HepG2 (cell line): ENCODE data around the gene CGNL1. TPM values are rescaled to one million over a fixed set of nuclear protein-coding genes. Genes with fewer than 3 reads are reported as not detected.
A peak's percentile ranks its signal among the peaks of the same experiment; 100 is the strongest.

ENCODE experiments used
- AKAP8 ChIP-seq: sonication (generic); formaldehyde crosslinking; IDR thresholded peaks from 2 replicates; pipeline ENCODE4 v1.5.1; 2020; ENCODE audit warnings: mild to moderate bottlenecking, missing genetic modification reagents
- ARID2 ChIP-seq: sonication (generic); formaldehyde crosslinking; IDR thresholded peaks from 2 replicates; pipeline ENCODE4 v1.8.1; 2022; ENCODE audit warnings: mild to moderate bottlenecking, missing genetic modification reagents, borderline replicate concordance
- ATAD3A ChIP-seq: sonication (generic); formaldehyde crosslinking; IDR thresholded peaks from 2 replicates; pipeline ENCODE4 v1.4.0; 2020; ENCODE audit warnings: missing genetic modification reagents
- ATF7-NPFF ChIP-seq: sonication (generic); formaldehyde crosslinking; IDR thresholded peaks from 2 replicates; pipeline ENCODE4 v1.8.1; 2023; ENCODE audit warnings: mild to moderate bottlenecking, low read depth, missing genetic modification reagents, moderate library complexity
- CAMTA2 ChIP-seq: sonication (generic); formaldehyde crosslinking; IDR thresholded peaks from 2 replicates; pipeline ENCODE4 v1.4.0; 2020; ENCODE audit warnings: mild to moderate bottlenecking, missing genetic modification reagents, borderline replicate concordance
- EHMT2 ChIP-seq: fragments of 200-600 bp; sonication (generic); IDR thresholded peaks from 2 replicates; pipeline ENCODE4 v1.7.0; 2017; ENCODE audit warnings: antibody characterized with exemption, low read depth, low read length, borderline replicate concordance
- MEIS2 ChIP-seq: sonication (generic); formaldehyde crosslinking; IDR thresholded peaks from 2 replicates; pipeline ENCODE4 v1.9.0; 2021; ENCODE audit warnings: mild to moderate bottlenecking, missing genetic modification reagents
- MLLT10 ChIP-seq: sonication (generic); formaldehyde crosslinking; IDR thresholded peaks from 2 replicates; pipeline ENCODE4 v1.4.0; 2020; ENCODE audit warnings: missing genetic modification reagents
- NFYB ChIP-seq: sonication (generic); formaldehyde crosslinking; IDR thresholded peaks from 2 replicates; pipeline ENCODE4 v1.4.0; 2020; ENCODE audit warnings: missing genetic modification reagents
- PTBP1 ChIP-seq: fragments of 200-400 bp; formaldehyde crosslinking; IDR thresholded peaks from 2 replicates; pipeline ENCODE4 v1.6.1; 2018; ENCODE audit warnings: low read length, low read depth; ENCODE audit not compliant: poor library complexity, severe bottlenecking
- REXO4 ChIP-seq: sonication (generic); formaldehyde crosslinking; IDR thresholded peaks from 2 replicates; pipeline ENCODE4 v1.8.0; 2022; ENCODE audit warnings: missing genetic modification reagents, mild to moderate bottlenecking, borderline replicate concordance
- RXRB ChIP-seq: IDR thresholded peaks from 2 replicates; pipeline ENCODE4 v1.6.1; 2016; ENCODE audit warnings: borderline replicate concordance, missing genetic modification reagents, missing compliant biosample characterization
- SATB2 ChIP-seq: sonication (generic); formaldehyde crosslinking; IDR thresholded peaks from 2 replicates; pipeline ENCODE4 v1.5.0; 2020; ENCODE audit warnings: missing genetic modification reagents
- SP5 ChIP-seq: IDR thresholded peaks from 2 replicates; pipeline ENCODE4 v1.6.1; 2016; ENCODE audit warnings: low read depth, borderline replicate concordance
- TIGD3 ChIP-seq: sonication (generic); formaldehyde crosslinking; IDR thresholded peaks from 2 replicates; pipeline ENCODE4 v1.5.1; 2020; ENCODE audit warnings: mild to moderate bottlenecking, missing genetic modification reagents, borderline replicate concordance
- TOPORS ChIP-seq: sonication (generic); formaldehyde crosslinking; IDR thresholded peaks from 2 replicates; pipeline ENCODE4 v1.8.0; 2023; ENCODE audit warnings: mild to moderate bottlenecking, missing genetic modification reagents
- XRCC5 ChIP-seq: fragments of 200-400 bp; formaldehyde crosslinking; optimal IDR thresholded peaks from 2 replicates; pipeline ENCODE3; 2017; ENCODE audit warnings: mild to moderate bottlenecking, low read length
- ZNF543 ChIP-seq: sonication (generic); formaldehyde crosslinking; IDR thresholded peaks from 2 replicates; pipeline ENCODE4 v1.4.0; 2020; ENCODE audit warnings: mild to moderate bottlenecking, missing genetic modification reagents
- ZNF597 ChIP-seq: sonication (generic); formaldehyde crosslinking; IDR thresholded peaks from 2 replicates; pipeline ENCODE4 v1.5.0; 2020; ENCODE audit warnings: missing genetic modification reagents
- ZSCAN30 ChIP-seq: sonication (generic); formaldehyde crosslinking; IDR thresholded peaks from 2 replicates; pipeline ENCODE4 v1.5.0; 2020; ENCODE audit warnings: mild to moderate bottlenecking, missing genetic modification reagents
- polyA plus RNA-seq, 8 experiments: library from polyadenylated mRNA; depleted of rRNA in 3 of 8; stranded (reverse) in 7 of 8; unstranded in 1 of 8; fragments of >200 nt; fragmentation: Illumina TruSeq in 4 of 8; extraction: Trizol in 4 of 8; gene quantifications; 2 replicates each; pipeline versions ENCODE4 v1.2.1 to v1.2.3, GENCODE V29; 2011 to 2016; ENCODE audit warnings: low read depth in 4 of 8, missing spikeins in 1 of 8, mixed read lengths in 1 of 8; ENCODE audit not compliant: insufficient read depth in 1 of 8
- total RNA-seq, 5 experiments: library from RNA; depleted of rRNA; stranded (reverse); fragments of >200 nt; fragmentation: Illumina TruSeq; extraction: Trizol; gene quantifications; 2 replicates each; pipeline ENCODE4 v1.2.3, GENCODE V29; 2016; ENCODE audit warnings: low read depth in 1 of 5
- TF ChIP-seq, protein P1 (sequence below): sonication (generic); formaldehyde crosslinking; IDR thresholded peaks from 2 replicates; pipeline ENCODE4 v1.5.1; 2020; ENCODE audit warnings: missing genetic modification reagents, mild to moderate bottlenecking, borderline replicate concordance

CGNL1 gene
- total and polyA plus RNA-seq, 2 of the 13 experiments (the other 11 are each of a cell fraction or from before 2014, with no cell fraction given) = 5.6 to 15.6 TPM

DNA sequence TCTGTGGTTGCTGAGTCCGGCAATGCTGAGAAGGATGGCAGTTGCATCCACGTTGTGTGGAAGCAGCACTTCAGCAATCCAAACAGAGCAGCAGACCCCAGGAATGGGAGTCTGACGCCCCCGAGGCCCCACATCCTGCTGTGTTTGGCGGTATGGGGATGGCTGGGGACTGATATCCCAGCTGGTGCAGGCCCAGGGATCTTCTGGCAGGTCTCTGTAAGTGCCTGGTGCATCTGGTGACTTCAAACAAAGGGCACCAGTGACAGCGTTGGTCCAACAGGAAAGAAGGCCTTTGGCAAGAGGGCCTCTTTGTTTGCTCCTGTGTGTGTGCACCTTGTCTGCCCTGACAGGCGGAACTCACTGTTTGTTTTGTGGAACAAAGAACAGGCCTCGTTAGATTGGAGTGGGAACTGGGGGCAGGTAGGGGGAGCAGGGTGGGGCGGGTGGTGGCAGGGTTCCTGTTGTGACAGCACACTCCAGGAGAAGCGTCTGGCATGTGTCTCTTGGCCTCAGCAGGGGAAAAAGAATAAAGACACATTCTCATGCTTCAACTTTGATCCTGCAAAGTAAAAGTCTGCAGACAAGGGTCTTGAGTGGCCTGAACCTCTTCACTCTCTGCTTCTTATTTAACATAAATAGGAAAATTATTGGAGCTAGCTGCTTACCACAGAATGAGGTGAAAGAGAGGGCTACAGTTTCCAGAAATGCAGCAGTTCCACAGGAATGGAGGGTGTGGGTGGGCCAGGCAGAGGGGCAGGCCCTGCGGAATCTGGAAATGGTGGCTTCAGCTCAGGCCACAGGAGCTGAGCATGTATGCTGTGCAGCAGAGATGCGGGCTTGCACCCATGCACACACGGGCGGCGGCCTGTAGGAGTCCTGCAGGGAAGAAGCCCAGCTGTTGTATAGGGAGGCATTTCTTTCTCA lies 120.9 kb downstream of the CGNL1 start (continued):
- TF ChIP-seq ZSCAN30 (CRISPR knock-in tag) = no peak
- TF ChIP-seq REXO4 (CRISPR knock-in tag) = no peak
- TF ChIP-seq, protein P1, sequence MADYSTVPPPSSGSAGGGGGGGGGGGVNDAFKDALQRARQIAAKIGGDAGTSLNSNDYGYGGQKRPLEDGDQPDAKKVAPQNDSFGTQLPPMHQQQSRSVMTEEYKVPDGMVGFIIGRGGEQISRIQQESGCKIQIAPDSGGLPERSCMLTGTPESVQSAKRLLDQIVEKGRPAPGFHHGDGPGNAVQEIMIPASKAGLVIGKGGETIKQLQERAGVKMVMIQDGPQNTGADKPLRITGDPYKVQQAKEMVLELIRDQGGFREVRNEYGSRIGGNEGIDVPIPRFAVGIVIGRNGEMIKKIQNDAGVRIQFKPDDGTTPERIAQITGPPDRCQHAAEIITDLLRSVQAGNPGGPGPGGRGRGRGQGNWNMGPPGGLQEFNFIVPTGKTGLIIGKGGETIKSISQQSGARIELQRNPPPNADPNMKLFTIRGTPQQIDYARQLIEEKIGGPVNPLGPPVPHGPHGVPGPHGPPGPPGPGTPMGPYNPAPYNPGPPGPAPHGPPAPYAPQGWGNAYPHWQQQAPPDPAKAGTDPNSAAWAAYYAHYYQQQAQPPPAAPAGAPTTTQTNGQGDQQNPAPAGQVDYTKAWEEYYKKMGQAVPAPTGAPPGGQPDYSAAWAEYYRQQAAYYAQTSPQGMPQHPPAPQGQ (CRISPR knock-in tag) = no peak
- TF ChIP-seq ARID2 (CRISPR knock-in tag) = no peak
- TF ChIP-seq TIGD3 (CRISPR knock-in tag) = no peak
- TF ChIP-seq ZNF597 = no peak
- TF ChIP-seq AKAP8 (CRISPR knock-in tag) = no peak; the same call in 1 of the 2 replicates
- TF ChIP-seq RXRB (CRISPR knock-in tag) = peak; percentile 90
- peak; percentile 83 for TF ChIP-seq ZNF543 (CRISPR knock-in tag)
- TF ChIP-seq XRCC5 = peak; percentile 29
- peak; percentile 59 for TF ChIP-seq SP5 (CRISPR knock-in tag)
- TF ChIP-seq ATAD3A (CRISPR knock-in tag) = no peak
- no peak for TF ChIP-seq NFYB (CRISPR knock-in tag)
- TF ChIP-seq PTBP1 = no peak
- TF ChIP-seq EHMT2 = no peak; the same call in 1 of the 2 replicates
- TF ChIP-seq CAMTA2 (CRISPR knock-in tag) = no peak
- peak; percentile 99 for TF ChIP-seq MEIS2 (CRISPR knock-in tag)
- TF ChIP-seq SATB2 (CRISPR knock-in tag) = no peak
- TF ChIP-seq MLLT10 = no peak
- 0 out of 2 replicates have a peak, but pooled peaks have one; percentile 31 for TF ChIP-seq TOPORS (CRISPR knock-in tag)
- no peak for TF ChIP-seq ATF7-NPFF (CRISPR knock-in tag)
